Transverse colon (tissue), 4 donors: ENCODE data around the gene ACE. TPM values are rescaled to one million over a fixed set of nuclear protein-coding genes. Genes with fewer than 3 reads are reported as not detected.

Experiments
- DNase-seq: peaks from one replicate; pipeline ENCODE4 v3.0.0-alpha.2; 2019
- H3K27ac ChIP-seq, 4 donors: fragments of 200-600 bp; sonication (generic); 2 replicates each; pipeline ENCODE4 v1.5.1; 2016 to 2018; ENCODE audit warnings: inconsistent platforms in 4 of 4
- H3K27me3 ChIP-seq: fragments of 200-600 bp; sonication (generic); 2 replicates; pipeline ENCODE4 v1.5.1; 2017; ENCODE audit warnings: inconsistent platforms
- H3K36me3 ChIP-seq, 4 donors: fragments of 200-600 bp; sonication (generic); 2 replicates each; pipeline ENCODE4 v1.5.1; 2017 to 2019; ENCODE audit warnings: inconsistent platforms in 4 of 4
- H3K4me1 ChIP-seq, 4 donors: fragments of 200-600 bp; sonication (generic); 2 replicates each; pipeline ENCODE4 v1.5.1; 2017 to 2020; ENCODE audit warnings: inconsistent platforms in 4 of 4
- H3K4me3 ChIP-seq, 4 donors: fragments of 200-600 bp; sonication (generic); 1 replicate in 1 of 4; 2 replicates in 3 of 4; pipeline versions ENCODE4 v1.5.1 to v1.6.1; 2017 to 2019; ENCODE audit warnings: inconsistent platforms in 4 of 4
- H3K9me3 ChIP-seq, 2 donors: fragments of 200-600 bp; sonication (generic); 2 replicates each; pipeline ENCODE4 v1.5.1; 2017 to 2019; ENCODE audit warnings: inconsistent platforms in 2 of 2
- EP300 ChIP-seq: sonication (generic); formaldehyde crosslinking; IDR thresholded peaks from one replicate; pipeline ENCODE4 v1.6.1; 2017; ENCODE audit warnings: antibody characterized with exemption, low read depth
- POLR2A ChIP-seq: fragments of 450-650 bp; IDR thresholded peaks from one replicate; pipeline ENCODE4 v1.6.1; 2016; ENCODE audit warnings: antibody characterized with exemption, mild to moderate bottlenecking, moderate library complexity
- POLR2AphosphoS5 ChIP-seq, 3 donors: sonication (generic); formaldehyde crosslinking; IDR thresholded peaks; one replicate each; pipeline ENCODE4 v1.6.1; 2016; ENCODE audit warnings: antibody characterized with exemption in 3 of 3
- WGBS, 2 donors: methylation state at CpG; one replicate each; pipeline ENCODE4 v1.1.5; 2018; ENCODE audit warnings: low coverage in 1 of 2; 5-methylcytosine and 5-hydroxymethylcytosine counted together
- in situ Hi-C, 4 donors: fragments of 200-750 bp; cut with MboI; loops; one replicate each; pipeline versions ENCODE4 v1.15.0 to v1.15.1; 2017; ENCODE audit warnings: low sequenced_read_pairs in 3 of 4, low pct_ligation_motif_present in 1 of 4, low pct_unique_long_range_greater_than_20kb in 1 of 4
- intact Hi-C: fragments of 100-400 bp; cut with DNase I; formaldehyde crosslinking; loops from one replicate; pipeline ENCODE4 v1.15.1; 2023; ENCODE audit warnings: low total_unique reads
- total RNA-seq, 4 donors: library from RNA; depleted of rRNA; stranded (reverse); fragments of >200 nt; gene quantifications; one replicate each; pipeline ENCODE4 v1.1.0, GENCODE V29; 2016
- TF ChIP-seq, protein P1 (sequence below), 5 experiments: fragments of 200-600 bp in 3 of 5; fragments of 450-650 bp in 2 of 5; sonication (generic) in 3 of 5; IDR thresholded peaks; 1 replicate in 2 of 5; 2 replicates in 3 of 5; pipeline ENCODE4 v1.5.1; 2016 to 2017; ENCODE audit warnings: antibody characterized with exemption in 5 of 5, inconsistent platforms in 3 of 5, mild to moderate bottlenecking in 2 of 5, moderate library complexity in 1 of 5

ACE gene
- total RNA-seq, 4 donors from 2014 or later = 6.0 to 56.7 (median 28.0) TPM

DNA sequence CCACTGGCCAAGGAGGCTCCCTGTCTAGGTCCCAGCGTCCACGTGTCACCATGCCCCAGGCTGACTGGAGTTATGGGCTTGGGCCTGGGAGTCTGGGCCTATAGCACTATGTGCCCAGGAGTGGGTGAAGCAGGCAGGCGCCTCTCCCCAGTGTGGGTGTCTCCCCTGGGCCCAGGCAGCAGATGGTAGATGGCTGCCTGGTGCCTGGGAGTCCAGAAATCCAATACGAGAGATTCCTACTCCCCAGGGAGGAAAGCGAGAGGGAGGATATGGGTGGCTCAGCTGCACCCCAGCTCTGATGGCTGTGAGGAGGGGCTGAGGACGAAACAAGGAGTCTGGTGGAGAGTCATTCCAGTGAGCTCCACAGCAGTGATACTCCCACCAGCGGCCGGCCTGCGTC is 51.3 kb downstream of the ACE start:
- 84% methylated on average over 9 of the region's 9 CpGs; no CpG with 5 or more reads in 1 of the 2 donors for WGBS, 2 donors
- Histone ChIP-seq H3K27ac (no peak overlapping the region), H3K27me3 (peaks cover 19% of the 10 kb centered on the region), H3K4me3 (no peak overlapping the region), H3K9me3 (no peaks in the 10 kb centered on the region), H3K36me3 (no peaks in the 10 kb centered on the region), H3K4me1 (peaks cover 0 to 3% (median 1%) of the 10 kb centered on the region in 4 donors)
- intact Hi-C loops (no loop called here), in situ Hi-C loops (no loop called here)
- no peak for DNase-seq
- TF ChIP-seq, protein P1, sequence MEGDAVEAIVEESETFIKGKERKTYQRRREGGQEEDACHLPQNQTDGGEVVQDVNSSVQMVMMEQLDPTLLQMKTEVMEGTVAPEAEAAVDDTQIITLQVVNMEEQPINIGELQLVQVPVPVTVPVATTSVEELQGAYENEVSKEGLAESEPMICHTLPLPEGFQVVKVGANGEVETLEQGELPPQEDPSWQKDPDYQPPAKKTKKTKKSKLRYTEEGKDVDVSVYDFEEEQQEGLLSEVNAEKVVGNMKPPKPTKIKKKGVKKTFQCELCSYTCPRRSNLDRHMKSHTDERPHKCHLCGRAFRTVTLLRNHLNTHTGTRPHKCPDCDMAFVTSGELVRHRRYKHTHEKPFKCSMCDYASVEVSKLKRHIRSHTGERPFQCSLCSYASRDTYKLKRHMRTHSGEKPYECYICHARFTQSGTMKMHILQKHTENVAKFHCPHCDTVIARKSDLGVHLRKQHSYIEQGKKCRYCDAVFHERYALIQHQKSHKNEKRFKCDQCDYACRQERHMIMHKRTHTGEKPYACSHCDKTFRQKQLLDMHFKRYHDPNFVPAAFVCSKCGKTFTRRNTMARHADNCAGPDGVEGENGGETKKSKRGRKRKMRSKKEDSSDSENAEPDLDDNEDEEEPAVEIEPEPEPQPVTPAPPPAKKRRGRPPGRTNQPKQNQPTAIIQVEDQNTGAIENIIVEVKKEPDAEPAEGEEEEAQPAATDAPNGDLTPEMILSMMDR (IDR thresholded peaks at IDR 0.05) = no peak
- TF ChIP-seq POLR2AphosphoS5 (IDR thresholded peaks at IDR 0.05) (no peak), POLR2A (no peak), EP300 (no peak)

DNA sequence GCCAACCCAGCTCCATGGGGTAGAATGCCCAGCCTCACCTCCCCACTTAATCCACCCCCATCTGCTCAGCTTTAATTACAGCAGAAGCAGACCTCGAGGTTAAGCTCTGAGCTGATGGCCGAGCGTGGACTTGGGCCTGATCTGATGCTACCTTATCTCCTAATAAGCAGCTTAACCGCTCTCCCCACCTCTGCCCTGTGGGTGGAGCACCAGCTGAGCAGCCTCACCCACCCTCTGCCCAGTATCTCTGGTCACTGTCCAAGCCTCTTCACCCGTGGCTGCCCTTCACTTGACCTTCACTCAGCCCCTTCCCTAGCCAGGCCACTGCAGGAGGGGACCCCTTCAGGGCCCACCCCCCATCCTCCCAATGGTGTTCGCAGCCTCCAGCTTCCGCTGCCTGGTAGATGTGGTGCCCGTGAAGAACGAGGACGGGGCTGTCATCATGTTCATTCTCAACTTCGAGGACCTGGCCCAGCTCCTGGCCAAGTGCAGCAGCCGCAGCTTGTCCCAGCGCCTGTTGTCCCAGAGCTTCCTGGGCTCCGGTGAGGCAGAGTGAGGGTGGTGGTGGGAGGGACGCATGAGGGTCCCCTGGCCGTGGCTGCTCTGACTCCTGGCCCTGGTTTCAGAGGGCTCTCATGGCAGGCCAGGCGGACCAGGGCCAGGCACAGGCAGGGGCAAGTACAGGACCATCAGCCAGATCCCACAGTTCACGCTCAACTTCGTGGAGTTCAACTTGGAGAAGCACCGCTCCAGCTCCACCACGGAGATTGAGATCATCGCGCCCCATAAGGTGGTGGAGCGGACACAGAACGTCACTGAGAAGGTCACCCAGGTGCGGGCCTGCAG is 53.1 kb downstream of the ACE start:
- no peaks in the 10 kb centered on the region for H3K36me3 ChIP-seq
- DNase-seq = no peak
- intact Hi-C loops (loop anchor here (10.0 kb wide), 1 partner anchor 85 kb away; the partner anchor contains the start of gene CYB561), in situ Hi-C loops (no loop called here)
- H3K4me3 ChIP-seq = no peak overlapping the region
- no peaks in the 10 kb centered on the region for H3K4me1 ChIP-seq
- no peak overlapping the region for H3K27ac ChIP-seq
- 20 to 87% methylated on average over 1 to 26 of the region's 26 CpGs for WGBS, 2 donors
- TF ChIP-seq EP300 (no peak), POLR2AphosphoS5 (IDR thresholded peaks at IDR 0.05) (no peak), POLR2A (no peak)
- TF ChIP-seq, protein P1 (IDR thresholded peaks at IDR 0.05) = no peak
- no peaks in the 10 kb centered on the region for H3K9me3 ChIP-seq
- peaks cover 2% of the 10 kb centered on the region for H3K27me3 ChIP-seq

GRCh38 chr17:63530557-63531021 is 53.7 kb downstream of the ACE start:
- no peaks in the 10 kb centered on the region for H3K36me3 ChIP-seq
- intact Hi-C loops = loop anchor here (10.0 kb wide), 1 partner anchor 86 kb away; the partner anchor contains the start of gene CYB561
- no peak for DNase-seq
- no peak overlapping the region for H3K27ac ChIP-seq
- no peaks in the 10 kb centered on the region for H3K27me3 ChIP-seq
- WGBS, 2 donors = 97% methylated on average over 3 of the region's 3 CpGs; no CpG with 5 or more reads in 1 of the 2 donors
- TF ChIP-seq EP300 = no peak
- TF ChIP-seq POLR2AphosphoS5 (IDR thresholded peaks at IDR 0.05) = no peak
- TF ChIP-seq, protein P1 (IDR thresholded peaks at IDR 0.05) = no peak
- TF ChIP-seq POLR2A = no peak
- in situ Hi-C loops = no loop called here
- no peaks in the 10 kb centered on the region for H3K4me1 ChIP-seq
- H3K9me3 ChIP-seq = no peaks in the 10 kb centered on the region
- H3K4me3 ChIP-seq = no peak overlapping the region
